NCI-H69 (cell line): ENCODE results near the gene WWC1.
"Not testable (repeated sequence)": the region's sequence is repeated elsewhere in the genome, so short reads cannot be mapped to it uniquely, and the experiment has no call there.

Source experiments
- DNase-seq: peaks from one replicate; lab custom pipeline; 2025; lab: John Stamatoyannopoulos, UW

Gene WWC1

GRCh38 chr5:168334280-168334679, 42.8 kb downstream of the WWC1 start:
- DNase-seq, result no peak

- peak; percentile 32 for DNase-seq
These were observed 43.2 kb downstream of the WWC1 start for GRCh38 chr5:168334695-168335094.

GRCh38 chr5:168337361-168337760, 45.9 kb downstream of the WWC1 start:
- no peak for DNase-seq

- peak; percentile 72 for DNase-seq
These were observed 47.8 kb downstream of the WWC1 start for GRCh38 chr5:168339109-168339771.

- DNase-seq, result not testable (repeated sequence)
These were observed 48.3 kb downstream of the WWC1 start for GRCh38 chr5:168339772-168340140.

- no peak for DNase-seq
These were observed 49.0 kb downstream of the WWC1 start for GRCh38 chr5:168340487-168340886.

GRCh38 chr5:168341178-168341577, 49.7 kb downstream of the WWC1 start:
- DNase-seq, result no peak

- DNase-seq, result no peak
These were observed 50.8 kb downstream of the WWC1 start for GRCh38 chr5:168342151-168342825.

GRCh38 chr5:168342985-168343384, 51.5 kb downstream of the WWC1 start:
- no peak for DNase-seq

- no peak for DNase-seq
These were observed 55.0 kb downstream of the WWC1 start for GRCh38 chr5:168346417-168346816.

GRCh38 chr5:168347368-168348083, 56.1 kb downstream of the WWC1 start:
- no peak for DNase-seq

GRCh38 chr5:168348084-168348414, 56.6 kb downstream of the WWC1 start:
- DNase-seq, result no peak

GRCh38 chr5:168350315-168350714, 58.9 kb downstream of the WWC1 start:
- DNase-seq, result no peak

GRCh38 chr5:168353216-168353957, 61.9 kb downstream of the WWC1 start:
- DNase-seq, result no peak

GRCh38 chr5:168354397-168354796, 63.0 kb downstream of the WWC1 start:
- no peak for DNase-seq

- DNase-seq, result no peak
These were observed 64.7 kb downstream of the WWC1 start for GRCh38 chr5:168356171-168356570.

GRCh38 chr5:168356592-168356991, 65.1 kb downstream of the WWC1 start:
- DNase-seq, result peak; percentile 85

GRCh38 chr5:168357876-168358275, 66.4 kb downstream of the WWC1 start:
- DNase-seq, result no peak

- DNase-seq, result no peak
These were observed 68.5 kb downstream of the WWC1 start for GRCh38 chr5:168359820-168360460.

- DNase-seq, result no peak
These were observed 69.3 kb downstream of the WWC1 start for GRCh38 chr5:168360521-168361285.
